Naive thymus-derived CD8-positive, alpha-beta T cell (primary cell): Measurements from ENCODE around the gene ELFN2. TPM values are rescaled to one million over a fixed set of nuclear protein-coding genes. Genes with fewer than 3 reads are reported as not detected.

ENCODE experiments used
- ATAC-seq, 2 donors: fragments of 150-1000 bp; cut with Tn5 transposase in 1 of 2; sonication (Bioruptor Pico), chemical (Tn5 transposase) in 1 of 2; 1 replicate in 1 of 2; 2 replicates in 1 of 2; pipeline ENCODE4 v1.10.0; 2021; ENCODE audit warnings: mild to moderate bottlenecking in 2 of 2, moderate library complexity in 2 of 2
- POLR2A ChIA-PET: fragments of 350-600 bp; sonication (Branson Sonifier 250); formaldehyde crosslinking; loops from one replicate; lab custom pipeline; 2021; ENCODE audit warnings: antibody characterized with exemption; lab: Charles Lee
- DNase-seq, 10 donors: peaks; one replicate each; pipeline versions ENCODE4 v3.0.0 to v3.0.0-alpha.2; 2020 to 2022
- H3K27ac Mint-ChIP-seq, 10 donors: one replicate each; pipeline ENCODE4 v1.8.0; 2020 to 2022; ENCODE audit warnings: mild to moderate bottlenecking in 10 of 10, mixed read lengths in 10 of 10, moderate library complexity in 4 of 10, inconsistent platforms in 1 of 10
- H3K27me3 Mint-ChIP-seq, 5 donors: one replicate each; pipeline ENCODE4 v1.8.0; 2021 to 2022; ENCODE audit warnings: mixed read lengths in 5 of 5
- H3K36me3 Mint-ChIP-seq, 3 donors: one replicate each; pipeline ENCODE4 v1.8.0; 2020 to 2022; ENCODE audit warnings: mixed read lengths in 3 of 3, mild to moderate bottlenecking in 2 of 3, inconsistent platforms in 1 of 3
- H3K4me1 Mint-ChIP-seq, 4 donors: one replicate each; pipeline ENCODE4 v1.8.0; 2021 to 2022; ENCODE audit warnings: mixed read lengths in 4 of 4
- H3K4me3 Mint-ChIP-seq, 10 donors: one replicate each; pipeline ENCODE4 v1.8.0; 2020 to 2022; ENCODE audit warnings: mild to moderate bottlenecking in 10 of 10, mixed read lengths in 10 of 10, moderate library complexity in 6 of 10, inconsistent platforms in 1 of 10
- H3K9me3 Mint-ChIP-seq, 9 donors: one replicate each; pipeline ENCODE4 v1.8.0; 2020 to 2022; ENCODE audit warnings: mixed read lengths in 9 of 9, mild to moderate bottlenecking in 3 of 9, inconsistent platforms in 1 of 9, moderate library complexity in 1 of 9
- polyA plus RNA-seq, 3 donors: library from polyadenylated mRNA; unstranded; fragments of 300-500 nt; fragmentation: Illumina TruSeq; gene quantifications; one replicate each; pipeline ENCODE4 v1.2.3, GENCODE V29; 2021
- total RNA-seq, 8 experiments: library from RNA in 2 of 8; stranded (reverse) in 2 of 8; gene quantifications; one replicate each; pipeline ENCODE4 v1.2.3 and lab custom pipeline; 2021 to 2026

The ELFN2 gene
- total and polyA plus RNA-seq, 5 experiments from 2014 or later: 0.55 to 0.88 TPM; not detected in 3

- Mint-ChIP-seq H3K27me3 (peaks cover 20 to 39% (median 26%) of the 10 kb centered on the region in 5 donors), H3K4me1 (peaks cover 6 to 10% (median 8%) of the 10 kb centered on the region in 4 donors), H3K36me3 (no peaks in the 10 kb centered on the region), H3K9me3 (peaks cover 0 to 2% (median 0%) of the 10 kb centered on the region in 9 donors), H3K27ac (no peak overlapping the region), H3K4me3 (no peak overlapping the region)
- DNase-seq: no peak
- POLR2A ChIA-PET: no interaction called here
- ATAC-seq: no peak
Observed at GRCh38 chr22:37433786-37434185, 6.5 kb upstream of the ELFN2 start.

GRCh38 chr22:37432708-37433054 lies 5.4 kb upstream of the ELFN2 start:
- Mint-ChIP-seq H3K9me3 (peaks cover 0 to 2% (median 0%) of the 10 kb centered on the region in 9 donors), H3K4me1 (peaks cover 12 to 16% (median 14%) of the 10 kb centered on the region in 4 donors), H3K4me3 (no peak overlapping the region), H3K36me3 (no peaks in the 10 kb centered on the region), H3K27me3 (peaks cover 25 to 49% (median 35%) of the 10 kb centered on the region in 5 donors), H3K27ac (no peak overlapping the region)
- POLR2A ChIA-PET: no interaction called here
- DNase-seq (no peak), ATAC-seq (no peak)

GRCh38 chr22:37431801-37432707 lies 4.8 kb upstream of the ELFN2 start:
- ATAC-seq: no peak
- H3K4me1 Mint-ChIP-seq: peaks cover 12 to 17% (median 14%) of the 10 kb centered on the region in 4 donors
- POLR2A ChIA-PET: interaction anchor here (0.7 to 1.0 kb wide), 3 partner anchors 25 to 147 kb away, joined by 3 to 4 read pairs (median 3); no protein-coding TSS in a partner anchor
- no peak for DNase-seq
- peak overlapping the region in 1 of 10 donors; percentile 27 for H3K27ac Mint-ChIP-seq
- H3K9me3 Mint-ChIP-seq: peaks cover 0 to 2% (median 0%) of the 10 kb centered on the region in 9 donors
- H3K4me3 Mint-ChIP-seq: peak overlapping the region in 1 of 10 donors; percentile 16
- H3K36me3 Mint-ChIP-seq: no peaks in the 10 kb centered on the region
- H3K27me3 Mint-ChIP-seq: peaks cover 25 to 50% (median 37%) of the 10 kb centered on the region in 5 donors

- peak overlapping the region in 1 of 10 donors; percentile 46 for H3K27ac Mint-ChIP-seq
- H3K36me3 Mint-ChIP-seq: no peaks in the 10 kb centered on the region
- ATAC-seq: no peak
- POLR2A ChIA-PET: interaction anchor here (0.7 to 1.0 kb wide), 3 partner anchors 25 to 147 kb away, joined by 3 to 4 read pairs (median 3); no protein-coding TSS in a partner anchor
- no peak overlapping the region for H3K4me3 Mint-ChIP-seq
- DNase-seq: no peak
- H3K4me1 Mint-ChIP-seq: peaks cover 11 to 24% (median 20%) of the 10 kb centered on the region in 4 donors
- H3K27me3 Mint-ChIP-seq: peaks cover 25 to 57% (median 39%) of the 10 kb centered on the region in 5 donors
- peaks cover 0 to 2% (median 0%) of the 10 kb centered on the region in 9 donors for H3K9me3 Mint-ChIP-seq
Observed at GRCh38 chr22:37431366-37431765, 4.1 kb upstream of the ELFN2 start.

- no peak overlapping the region for H3K4me3 Mint-ChIP-seq
- ATAC-seq (no peak), DNase-seq (no peak)
- peaks cover 25 to 61% (median 43%) of the 10 kb centered on the region in 5 donors for H3K27me3 Mint-ChIP-seq
- H3K4me1 Mint-ChIP-seq: peaks cover 11 to 28% (median 22%) of the 10 kb centered on the region in 4 donors
- peaks cover 0 to 2% (median 0%) of the 10 kb centered on the region in 9 donors for H3K9me3 Mint-ChIP-seq
- no peaks in the 10 kb centered on the region for H3K36me3 Mint-ChIP-seq
- H3K27ac Mint-ChIP-seq: peak overlapping the region in 2 of 10 donors; percentile 28 to 46
- POLR2A ChIA-PET: interaction anchor here (0.7 to 1.1 kb wide), 4 partner anchors 26 to 146 kb away, joined by 3 to 4 read pairs (median 4); no protein-coding TSS in a partner anchor
Observed at GRCh38 chr22:37430941-37431340, 3.7 kb upstream of the ELFN2 start.

- Mint-ChIP-seq H3K4me3 (peak overlapping the region; percentile 17 to 63 (median 53)), H3K27me3 (peaks cover 25 to 63% (median 48%) of the 10 kb centered on the region in 5 donors), H3K4me1 (peaks cover 11 to 32% (median 25%) of the 10 kb centered on the region in 4 donors), H3K27ac (peak overlapping the region in 2 of 10 donors; percentile 19 to 28), H3K36me3 (no peaks in the 10 kb centered on the region), H3K9me3 (peaks cover 0 to 3% (median 0%) of the 10 kb centered on the region in 9 donors)
- DNase-seq (peak; percentile 33 to 78 (median 60)), ATAC-seq (peak; percentile 64 to 74)
- POLR2A ChIA-PET: interaction anchor here (0.7 to 3.2 kb wide), 7 partner anchors 110 to 161 kb away, joined by 3 to 18 read pairs (median 3); no protein-coding TSS in a partner anchor
Observed at GRCh38 chr22:37428649-37429586, 1.6 kb upstream of the ELFN2 start.

- no peak for DNase-seq
- peak in 1 of 2 donors; percentile 26 for ATAC-seq
- POLR2A ChIA-PET: interaction anchor here (0.7 to 3.2 kb wide), 7 partner anchors 109 to 160 kb away, joined by 3 to 18 read pairs (median 3); no protein-coding TSS in a partner anchor
- peaks cover 0 to 3% (median 0%) of the 10 kb centered on the region in 9 donors for H3K9me3 Mint-ChIP-seq
- no peaks in the 10 kb centered on the region for H3K36me3 Mint-ChIP-seq
- H3K27me3 Mint-ChIP-seq: peaks cover 25 to 63% (median 48%) of the 10 kb centered on the region in 5 donors
- no peak overlapping the region for H3K27ac Mint-ChIP-seq
- H3K4me3 Mint-ChIP-seq: peak overlapping the region; percentile 32 to 66 (median 58)
- H3K4me1 Mint-ChIP-seq: peaks cover 11 to 32% (median 25%) of the 10 kb centered on the region in 4 donors
Observed at GRCh38 chr22:37427711-37428635, 694 bp upstream of the ELFN2 start.

GRCh38 chr22:37426706-37427134 lies 559 bp downstream of the ELFN2 start:
- ATAC-seq (peak; percentile 41 to 51), DNase-seq (no peak)
- POLR2A ChIA-PET: no interaction called here
- H3K4me1 Mint-ChIP-seq: peaks cover 11 to 32% (median 23%) of the 10 kb centered on the region in 4 donors
- peaks cover 0 to 3% (median 0%) of the 10 kb centered on the region in 9 donors for H3K9me3 Mint-ChIP-seq
- peak overlapping the region; percentile 29 to 87 (median 73) for H3K4me3 Mint-ChIP-seq
- H3K27ac Mint-ChIP-seq: peak overlapping the region in 1 of 10 donors; percentile 25
- H3K27me3 Mint-ChIP-seq: peaks cover 21 to 56% (median 41%) of the 10 kb centered on the region in 5 donors
- no peaks in the 10 kb centered on the region for H3K36me3 Mint-ChIP-seq

- no peak for DNase-seq
- Mint-ChIP-seq H3K4me3 (peak overlapping the region; percentile 9 to 87 (median 72)), H3K9me3 (peaks cover 0 to 3% (median 0%) of the 10 kb centered on the region in 9 donors), H3K27me3 (peaks cover 18 to 56% (median 42%) of the 10 kb centered on the region in 5 donors), H3K4me1 (peaks cover 12 to 32% (median 23%) of the 10 kb centered on the region in 4 donors), H3K27ac (peak overlapping the region in 4 of 10 donors; percentile 21 to 65 (median 37)), H3K36me3 (no peaks in the 10 kb centered on the region)
- ATAC-seq: peak in 1 of 2 donors; percentile 38
- POLR2A ChIA-PET: no interaction called here
Observed at GRCh38 chr22:37425800-37426705, 1.2 kb downstream of the ELFN2 start.

- peaks cover 14 to 36% (median 28%) of the 10 kb centered on the region in 4 donors for H3K4me1 Mint-ChIP-seq
- peaks cover 16 to 56% (median 43%) of the 10 kb centered on the region in 5 donors for H3K27me3 Mint-ChIP-seq
- peaks cover 0 to 2% (median 0%) of the 10 kb centered on the region in 9 donors for H3K9me3 Mint-ChIP-seq
- ATAC-seq: no peak
- POLR2A ChIA-PET: no interaction called here
- no peaks in the 10 kb centered on the region for H3K36me3 Mint-ChIP-seq
- H3K4me3 Mint-ChIP-seq: peak overlapping the region in 6 of 10 donors; percentile 26 to 79 (median 46)
- DNase-seq: no peak
- peak overlapping the region in 3 of 10 donors; percentile 15 to 65 (median 34) for H3K27ac Mint-ChIP-seq
Observed at GRCh38 chr22:37425369-37425768, 1.9 kb downstream of the ELFN2 start.
